GM19240 (cell line): ENCODE measurements around the gene GPX8.

Experiments
- DNase-seq: peaks from one replicate; pipeline ENCODE4 v3.0.0; 2011; ENCODE audit warnings: low spot score; ENCODE audit not compliant: insufficient read length

GPX8 gene, protein sequence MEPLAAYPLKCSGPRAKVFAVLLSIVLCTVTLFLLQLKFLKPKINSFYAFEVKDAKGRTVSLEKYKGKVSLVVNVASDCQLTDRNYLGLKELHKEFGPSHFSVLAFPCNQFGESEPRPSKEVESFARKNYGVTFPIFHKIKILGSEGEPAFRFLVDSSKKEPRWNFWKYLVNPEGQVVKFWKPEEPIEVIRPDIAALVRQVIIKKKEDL

GRCh38 chr5:55159763-55160492 lies at the start of gene GPX8:
Gene GPX8, plus strand, starts transcription at chr5:55160171. Its CDS starts 22 bp downstream, at chr5:55160193.
- DNase-seq, result no peak

DNA sequence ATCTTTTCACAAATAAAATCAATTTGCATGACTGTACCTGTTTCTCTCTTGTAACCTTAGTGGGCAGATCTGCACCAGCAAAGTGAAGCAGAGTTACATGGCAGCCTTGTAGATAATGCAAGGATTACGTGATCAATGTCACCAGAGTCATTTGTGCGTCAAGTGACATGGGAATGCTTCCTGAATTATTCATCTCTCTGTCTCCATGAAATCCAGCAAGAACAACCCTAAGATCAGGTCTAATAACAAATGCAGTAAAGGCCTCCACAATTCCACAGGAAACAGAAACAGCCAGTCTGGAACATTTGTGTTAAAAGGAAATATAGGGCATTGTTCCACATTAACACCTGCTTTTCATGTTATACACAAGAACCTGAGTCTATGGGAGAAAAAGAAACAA lies 49.8 kb upstream of the GPX8 start:
- DNase-seq, result no peak

DNA sequence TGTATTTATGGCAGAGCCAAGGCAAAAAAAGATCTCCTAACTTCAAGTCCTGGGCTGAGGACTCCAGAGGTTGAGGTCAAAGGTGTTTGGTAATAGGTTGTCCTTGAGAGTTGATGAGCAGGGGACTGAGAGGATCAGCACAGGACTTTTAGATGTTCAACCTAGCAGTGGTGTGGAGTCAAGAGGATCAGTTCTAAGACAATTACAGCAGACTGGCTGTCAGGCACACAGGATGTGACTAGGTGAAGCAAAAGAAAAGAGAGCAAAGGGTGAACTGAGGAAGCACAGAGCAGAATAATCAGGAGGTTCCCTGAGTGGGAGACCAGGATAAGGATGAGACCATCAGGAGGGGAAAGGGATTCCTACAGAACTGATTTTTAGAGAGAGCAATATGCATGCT lies 46.6 kb upstream of the GPX8 start:
- DNase-seq, result no peak

DNA sequence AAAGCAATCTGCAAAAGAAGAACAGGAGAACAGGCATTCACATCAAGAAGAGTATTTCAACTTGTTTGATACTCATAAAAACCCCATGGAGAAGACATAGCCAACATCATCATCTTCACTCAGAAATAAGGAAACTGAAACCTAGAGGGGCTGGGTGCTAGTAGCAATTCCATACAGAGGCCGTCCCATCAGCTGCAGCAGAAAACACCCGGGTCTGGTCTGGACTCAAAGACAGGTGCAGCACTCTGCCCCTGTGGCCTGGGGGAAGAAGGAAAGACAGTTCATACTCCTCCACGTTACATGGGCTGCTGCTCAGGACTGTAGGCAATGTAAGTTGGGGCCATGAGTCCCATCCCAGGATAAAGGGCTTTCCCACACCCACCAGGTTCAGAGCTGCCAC lies 45.9 kb upstream of the GPX8 start:
- DNase-seq, result no peak

GRCh38 chr5:55123365-55123764 lies 36.6 kb upstream of the GPX8 start:
- no peak for DNase-seq

GRCh38 chr5:55134053-55134722 lies 25.8 kb upstream of the GPX8 start:
- no peak for DNase-seq

DNA sequence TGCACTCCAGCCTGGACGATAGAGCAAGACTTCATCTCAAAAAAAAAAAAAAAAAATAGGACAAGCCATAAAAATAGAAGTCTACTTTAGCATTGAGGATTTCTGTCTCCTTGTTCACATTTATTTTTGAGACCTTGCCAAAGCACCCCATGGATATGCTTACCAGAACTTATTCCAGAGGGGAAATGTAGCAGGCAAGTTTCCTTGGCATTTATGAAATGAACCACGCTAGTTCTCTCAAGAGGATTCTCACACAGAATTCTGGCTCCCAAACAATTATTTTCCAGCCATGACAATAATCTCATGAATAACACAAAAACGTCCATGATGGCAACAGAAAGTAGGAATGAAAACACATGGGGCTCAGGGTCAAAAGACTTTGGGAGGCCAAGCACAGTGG lies 23.4 kb upstream of the GPX8 start:
- no peak for DNase-seq

DNA sequence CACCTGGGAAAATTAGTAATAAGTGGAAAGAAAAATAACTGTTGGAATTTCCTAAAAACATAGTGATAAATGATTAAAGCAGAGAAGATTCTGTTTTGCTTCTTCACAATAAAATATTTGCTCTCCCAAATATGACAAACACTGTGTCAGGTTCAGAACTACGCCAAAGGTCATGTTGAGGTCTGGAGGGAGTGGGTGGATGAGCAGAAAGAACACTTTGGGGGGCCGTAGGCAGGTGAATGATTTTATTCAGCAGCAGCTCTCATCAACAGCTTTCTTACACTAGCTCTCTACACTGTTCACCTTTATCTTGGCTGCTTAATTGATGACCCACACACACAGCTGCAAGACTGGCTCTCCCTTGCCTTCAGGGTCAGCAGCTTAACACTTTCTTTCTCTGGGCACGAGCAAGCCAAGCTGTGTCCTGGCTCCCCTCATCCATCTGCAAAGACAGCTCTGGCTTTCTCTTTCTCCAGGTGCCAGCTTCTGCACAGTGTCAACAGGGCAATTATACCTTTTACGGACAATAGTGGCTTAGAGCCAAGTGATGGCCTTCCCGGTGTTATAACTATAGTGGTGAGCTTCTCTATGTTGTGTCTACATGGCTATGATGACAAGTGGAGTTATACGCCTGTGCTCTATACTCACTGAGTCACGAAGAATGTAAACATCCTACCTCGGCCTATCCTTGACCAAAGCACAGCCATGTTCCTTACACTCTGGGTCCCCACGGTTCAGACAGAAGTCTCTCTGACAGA lies 18.9 kb upstream of the GPX8 start:
- DNase-seq, result no peak

GRCh38 chr5:55141945-55142690 lies 17.9 kb upstream of the GPX8 start:
- no peak for DNase-seq

DNA sequence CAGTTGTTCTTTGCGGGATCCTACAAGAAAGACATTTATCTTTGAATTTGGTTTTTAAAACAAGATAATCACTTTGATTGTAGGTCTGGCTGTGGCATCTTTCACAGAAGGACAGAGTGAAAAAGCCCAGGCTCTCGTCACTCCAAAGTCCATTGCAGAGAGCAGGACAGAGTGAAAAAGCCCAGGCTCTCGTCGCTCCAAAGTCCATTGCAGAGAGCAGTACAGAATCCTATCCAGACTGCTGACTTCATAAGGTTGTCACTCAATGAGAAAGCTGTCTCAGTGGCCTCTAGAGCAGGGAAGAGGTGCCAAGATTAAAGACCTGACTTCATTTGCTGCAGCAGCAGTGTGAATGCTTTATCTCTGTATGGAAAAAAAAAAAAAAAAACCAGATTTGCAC lies 16.3 kb upstream of the GPX8 start:
- no peak for DNase-seq

DNA sequence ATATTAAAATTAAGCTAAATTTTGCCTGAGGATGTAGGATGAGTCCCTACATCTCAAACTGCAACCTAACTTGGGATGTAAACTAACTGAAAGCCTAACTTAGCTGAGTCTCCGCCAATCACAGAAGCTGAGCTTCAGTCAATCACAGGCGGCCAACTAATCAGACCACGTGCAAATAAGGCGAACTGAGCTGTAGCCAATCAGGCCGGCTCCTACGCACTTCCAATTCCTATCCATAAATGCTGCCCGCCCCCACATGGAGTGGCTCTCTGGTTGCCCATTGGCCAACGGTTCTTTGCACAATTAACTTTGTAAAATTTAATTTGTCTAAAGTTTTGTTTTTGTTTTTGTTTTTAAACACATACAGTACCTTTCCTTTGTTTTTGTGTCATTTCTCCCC lies 13.9 kb upstream of the GPX8 start:
- DNase-seq, result no peak

GRCh38 chr5:55146543-55147151 lies 13.3 kb upstream of the GPX8 start:
- peak; percentile 35 for DNase-seq

DNA sequence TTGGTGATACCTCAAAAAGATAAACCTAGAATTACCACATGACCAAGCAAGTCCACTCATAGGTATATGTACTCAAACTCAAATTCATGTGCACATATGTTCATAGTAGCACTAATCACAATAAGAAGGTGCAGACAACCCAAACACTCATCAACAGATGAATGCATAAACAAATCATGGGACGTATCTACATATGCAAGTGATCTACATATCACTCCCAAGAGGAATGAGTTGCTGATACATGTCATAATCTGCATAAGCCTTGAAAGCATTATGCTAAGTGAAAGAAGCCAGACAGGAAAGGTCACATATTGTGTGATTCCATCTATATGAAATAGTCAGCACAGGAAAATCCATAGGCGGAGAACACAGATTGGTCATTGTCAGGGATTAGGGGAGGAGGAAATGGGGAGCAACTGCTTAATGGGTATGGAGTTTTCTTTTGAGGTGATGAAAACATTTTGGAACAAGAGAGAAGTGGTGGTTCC lies 10.6 kb upstream of the GPX8 start:
- no peak for DNase-seq

DNA sequence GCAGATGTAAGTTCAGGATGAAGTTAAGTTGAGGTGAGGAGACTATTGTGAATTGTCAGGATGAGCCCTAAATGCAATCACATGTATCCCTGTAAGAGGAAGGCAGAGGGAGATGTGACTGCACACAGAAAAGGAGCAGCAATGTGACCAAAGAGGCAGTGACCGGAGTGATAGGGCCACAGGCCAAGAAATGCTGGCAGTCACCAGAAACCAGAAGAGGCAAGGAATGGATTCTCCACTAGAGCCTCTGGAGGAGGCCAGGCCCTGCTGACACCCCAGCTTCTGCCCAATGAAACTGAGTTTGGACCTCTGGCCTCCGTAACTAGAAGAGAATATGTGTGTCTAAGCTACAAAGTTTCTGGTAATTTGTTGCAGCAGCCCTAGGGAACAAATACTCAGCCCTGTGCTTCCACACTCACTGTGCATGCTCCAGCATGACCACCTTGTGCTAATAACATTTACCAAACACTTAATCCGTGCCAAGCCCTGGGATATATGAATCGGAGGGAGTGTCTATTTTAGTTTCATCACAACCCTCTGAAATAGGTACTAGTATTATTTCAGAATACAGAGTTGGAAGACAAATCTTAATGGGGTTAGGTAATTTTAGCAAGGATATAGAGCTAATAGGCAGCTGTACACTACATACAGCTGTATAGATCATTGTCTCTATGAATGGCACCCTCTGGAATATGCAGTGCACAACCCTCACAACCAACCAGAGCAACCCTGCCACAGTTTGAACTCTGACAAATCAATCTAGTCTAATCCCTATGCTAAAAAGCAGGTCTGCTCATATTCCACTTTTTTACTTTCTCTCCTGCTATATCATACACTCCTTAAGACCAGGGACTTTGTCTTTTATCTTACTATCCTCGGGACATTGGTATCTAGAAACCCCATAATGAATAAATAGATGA lies 7.8 kb upstream of the GPX8 start:
- no peak for DNase-seq

- DNase-seq, result no peak
These were observed 5.1 kb upstream of the GPX8 start for GRCh38 chr5:55154873-55155272.

DNA sequence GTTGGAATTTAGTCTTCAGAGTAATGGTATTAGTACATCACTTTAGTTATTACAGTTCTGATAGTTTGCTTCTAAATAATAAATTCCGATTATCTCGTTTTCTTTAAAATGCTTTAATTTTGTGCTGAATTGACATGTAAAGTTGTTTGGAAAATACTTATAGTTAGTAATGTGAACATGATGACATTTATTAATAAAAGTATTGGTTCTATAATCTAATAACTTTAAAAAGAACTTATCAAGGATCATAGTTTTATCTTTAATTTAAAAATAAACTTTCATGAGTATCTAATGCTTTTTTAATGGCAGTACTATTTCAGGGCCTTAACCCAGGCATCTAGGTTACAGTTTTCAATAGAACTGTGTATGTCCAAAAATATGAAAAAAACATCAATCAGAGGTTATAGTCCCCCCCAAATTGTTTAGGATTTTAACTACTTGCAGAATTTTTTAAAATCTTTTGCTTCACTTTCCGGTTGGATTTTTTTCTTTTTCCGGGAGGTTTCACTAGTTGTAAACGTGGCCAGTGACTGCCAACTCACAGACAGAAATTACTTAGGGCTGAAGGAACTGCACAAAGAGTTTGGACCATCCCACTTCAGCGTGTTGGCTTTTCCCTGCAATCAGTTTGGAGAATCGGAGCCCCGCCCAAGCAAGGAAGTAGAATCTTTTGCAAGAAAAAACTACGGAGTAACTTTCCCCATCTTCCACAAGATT lies 680 bp downstream of the GPX8 start:
- DNase-seq, result no peak

GRCh38 chr5:55162666-55163065 lies 2.7 kb downstream of the GPX8 start:
- DNase-seq, result no peak

- no peak for DNase-seq
These were observed 11.5 kb downstream of the GPX8 start for GRCh38 chr5:55171471-55171870.
